Measurements from ENCODE around the gene ZBTB32.

ZBTB32 gene

GRCh38 chr19:35738021-35738886 lies 33.9 kb downstream of the ZBTB32 start:
- DNase-seq, result no peak

GRCh38 chr19:35738887-35739229 lies 34.5 kb downstream of the ZBTB32 start:
- no peak for DNase-seq

- no peak for DNase-seq
These were observed 35.1 kb downstream of the ZBTB32 start for GRCh38 chr19:35739275-35740107.

- no peak for DNase-seq
These were observed 35.7 kb downstream of the ZBTB32 start for GRCh38 chr19:35740108-35740422.

GRCh38 chr19:35740423-35741202 lies 36.3 kb downstream of the ZBTB32 start:
- peak; percentile 94 for DNase-seq

- no peak for DNase-seq
These were observed 36.8 kb downstream of the ZBTB32 start for GRCh38 chr19:35741203-35741515.

- peak; percentile 31 for DNase-seq
These were observed 37.9 kb downstream of the ZBTB32 start, which contains the start of gene IGFLR1 for GRCh38 chr19:35742121-35742724. Gene IGFLR1 (minus strand): TSS chr19:35742452. CDS start chr19:35741180, 1,272 bp downstream.

GRCh38 chr19:35743640-35744429 lies 39.5 kb downstream of the ZBTB32 start:
- DNase-seq, result no peak

GRCh38 chr19:35744430-35745327 lies 40.3 kb downstream of the ZBTB32 start:
- peak; percentile 85 for DNase-seq

GRCh38 chr19:35745328-35746086 lies 41.1 kb downstream of the ZBTB32 start, which contains the start of the genes PSENEN and U2AF1L4:
Gene PSENEN (plus strand): TSS chr19:35745651. CDS start chr19:35745931, 280 bp downstream.
Gene U2AF1L4 (minus strand): TSS chr19:35745418. CDS start chr19:35745391, 27 bp downstream.
- peak; percentile 93 for DNase-seq

GRCh38 chr19:35746087-35746462 lies 41.7 kb downstream of the ZBTB32 start:
- no peak for DNase-seq

GRCh38 chr19:35746531-35746930 lies 42.2 kb downstream of the ZBTB32 start:
- no peak for DNase-seq

GRCh38 chr19:35748106-35749020 lies 44.0 kb downstream of the ZBTB32 start, which contains the start of gene LIN37:
Gene LIN37 (plus strand): TSS chr19:35748576. CDS start chr19:35748725, 149 bp downstream.
- DNase-seq, result peak; percentile 99

- no peak for DNase-seq
These were observed 45.8 kb downstream of the ZBTB32 start for GRCh38 chr19:35750167-35750566.

GRCh38 chr19:35751839-35752745 lies 47.7 kb downstream of the ZBTB32 start:
- DNase-seq, result no peak

GRCh38 chr19:35752746-35753350 lies 48.5 kb downstream of the ZBTB32 start:
- no peak for DNase-seq

Measured in effector CD8-positive, alpha-beta T cell (primary cell).